ENCODE measurements around the gene SLC6A18.
"Not testable (repeated sequence)": the region's sequence is repeated elsewhere in the genome, so short reads cannot be mapped to it uniquely, and the experiment has no call there.

The SLC6A18 gene

GRCh38 chr5:1246711-1247431 is 21.7 kb downstream of the SLC6A18 start:
- in situ Hi-C loops (cut with HindIII; ENCODE audit: low sequenced_read_pairs), result no loop called here

- in situ Hi-C loops (cut with HindIII; ENCODE audit: low sequenced_read_pairs), result no loop called here
These were observed 22.6 kb downstream of the SLC6A18 start for GRCh38 chr5:1247811-1248210.

GRCh38 chr5:1249366-1250280 is 24.4 kb downstream of the SLC6A18 start:
- in situ Hi-C loops (cut with HindIII; ENCODE audit: low sequenced_read_pairs), result no loop called here

DNA sequence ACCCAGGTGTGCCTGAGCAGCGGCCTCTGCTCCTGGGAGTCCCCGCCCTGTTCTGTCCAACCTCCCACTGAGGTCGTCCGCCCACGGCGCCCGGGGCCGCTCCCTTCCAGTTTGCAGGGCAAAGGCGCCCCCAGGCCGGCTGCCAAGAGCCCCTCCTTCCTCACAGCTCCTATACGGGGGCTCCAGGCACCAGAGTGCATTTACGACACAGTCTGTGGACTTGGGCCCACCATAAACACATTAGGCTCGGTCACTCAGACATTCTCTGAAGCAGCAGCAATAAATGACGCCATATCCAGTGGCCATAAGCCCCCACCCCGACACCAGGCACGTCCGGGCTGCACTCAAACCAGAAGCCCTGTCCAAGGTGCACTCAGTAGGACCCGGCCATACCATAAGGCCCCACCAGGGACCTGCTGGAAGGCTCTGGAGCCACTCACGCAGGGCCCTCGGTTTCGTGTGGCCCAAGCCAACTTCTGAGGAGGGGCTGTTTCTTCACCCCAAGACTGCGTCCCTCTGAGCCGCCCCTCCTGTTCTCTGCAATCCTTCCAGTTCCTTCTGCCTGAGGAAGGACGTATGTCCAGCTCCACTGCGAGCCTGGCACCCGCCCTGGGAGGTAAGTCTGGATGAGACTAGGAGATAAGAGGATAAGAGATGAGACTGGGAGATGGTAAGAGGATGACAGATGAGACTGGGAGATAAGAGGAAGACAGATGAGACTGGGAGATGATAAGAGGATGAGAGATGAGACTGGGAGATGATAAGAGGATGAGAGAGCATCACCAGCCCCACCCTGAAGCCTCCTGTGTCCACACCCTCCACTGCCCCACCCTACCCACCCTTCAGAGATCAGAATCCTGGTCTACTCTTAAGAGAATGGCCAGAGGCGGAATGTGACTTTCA is 26.7 kb downstream of the SLC6A18 start:
- in situ Hi-C loops (cut with HindIII; ENCODE audit: low sequenced_read_pairs), result no loop called here

DNA sequence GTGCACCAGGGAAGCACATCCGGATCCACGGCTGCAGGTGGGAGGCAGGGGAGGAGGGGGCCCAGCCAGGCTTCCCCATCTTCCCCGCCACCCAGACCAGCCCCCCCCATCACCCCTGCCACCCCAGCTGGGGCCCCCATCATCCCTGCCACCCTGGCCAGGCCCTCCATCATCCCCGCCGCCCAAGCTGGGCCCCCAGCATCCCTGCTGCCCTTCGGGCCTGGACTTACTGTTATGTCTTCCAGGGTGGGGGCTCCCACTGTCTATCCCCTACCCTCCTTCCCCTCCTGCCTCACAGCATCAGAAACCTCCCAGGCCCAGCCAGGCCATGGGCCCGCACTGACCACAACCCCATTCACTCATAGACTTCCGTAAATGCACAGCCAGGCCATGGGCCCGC is 27.5 kb downstream of the SLC6A18 start:
- in situ Hi-C loops (cut with HindIII; ENCODE audit: low sequenced_read_pairs), result no loop called here

- in situ Hi-C loops (cut with HindIII; ENCODE audit: low sequenced_read_pairs), result no loop called here
These were observed 28.4 kb downstream of the SLC6A18 start for GRCh38 chr5:1253456-1254105.

DNA sequence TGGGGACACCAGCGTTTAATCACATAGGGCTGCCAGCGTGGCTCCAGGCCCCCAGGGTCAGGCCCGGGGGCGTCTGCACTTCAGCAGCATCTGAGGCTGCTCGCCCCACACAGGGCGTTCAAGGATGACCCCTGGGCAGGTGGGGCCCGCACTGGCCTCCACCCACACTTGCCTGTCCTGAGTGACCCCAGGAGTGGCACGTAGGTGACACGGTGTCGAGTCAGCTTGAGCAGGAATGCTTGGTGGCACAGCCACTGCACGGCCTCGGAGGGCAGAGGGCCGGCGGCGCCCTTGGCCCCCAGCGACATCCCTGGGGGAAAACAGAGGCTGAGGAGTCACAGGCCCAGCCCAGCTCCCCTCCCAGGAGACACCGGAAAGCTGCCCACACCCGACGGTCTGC is 29.0 kb downstream of the SLC6A18 start:
- in situ Hi-C loops (cut with HindIII; ENCODE audit: low sequenced_read_pairs), result no loop called here

- in situ Hi-C loops (cut with HindIII; ENCODE audit: low sequenced_read_pairs), result no loop called here
These were observed 29.9 kb downstream of the SLC6A18 start for GRCh38 chr5:1255081-1255561.

GRCh38 chr5:1256776-1257175 is 31.6 kb downstream of the SLC6A18 start:
- in situ Hi-C loops (cut with HindIII; ENCODE audit: low sequenced_read_pairs), result no loop called here

DNA sequence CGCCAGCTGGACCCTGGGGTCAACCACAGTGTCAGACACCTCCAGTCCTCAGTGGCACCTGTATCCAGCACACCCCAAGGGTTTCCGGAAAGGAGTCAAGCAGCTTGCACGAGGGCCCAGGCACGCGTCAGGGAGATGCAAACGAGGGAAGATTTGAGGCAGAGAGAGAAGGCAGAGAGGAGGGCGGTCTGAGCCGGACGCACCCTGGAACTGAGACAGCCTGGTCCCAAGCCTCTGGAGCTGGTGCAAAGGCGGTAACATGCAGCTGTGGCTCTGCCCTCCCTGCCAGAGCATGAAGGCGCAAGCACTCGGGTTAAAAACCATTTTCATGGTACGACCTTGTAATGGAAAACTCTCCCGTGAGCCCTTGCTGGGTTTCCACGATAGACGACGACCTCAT is 32.2 kb downstream of the SLC6A18 start:
- in situ Hi-C loops (cut with HindIII; ENCODE audit: low sequenced_read_pairs), result no loop called here

- in situ Hi-C loops (cut with HindIII; ENCODE audit: low sequenced_read_pairs), result no loop called here
These were observed 32.7 kb downstream of the SLC6A18 start for GRCh38 chr5:1257841-1258240.

GRCh38 chr5:1259806-1260480 is 34.8 kb downstream of the SLC6A18 start:
- in situ Hi-C loops (cut with HindIII; ENCODE audit: low sequenced_read_pairs), result no loop called here

DNA sequence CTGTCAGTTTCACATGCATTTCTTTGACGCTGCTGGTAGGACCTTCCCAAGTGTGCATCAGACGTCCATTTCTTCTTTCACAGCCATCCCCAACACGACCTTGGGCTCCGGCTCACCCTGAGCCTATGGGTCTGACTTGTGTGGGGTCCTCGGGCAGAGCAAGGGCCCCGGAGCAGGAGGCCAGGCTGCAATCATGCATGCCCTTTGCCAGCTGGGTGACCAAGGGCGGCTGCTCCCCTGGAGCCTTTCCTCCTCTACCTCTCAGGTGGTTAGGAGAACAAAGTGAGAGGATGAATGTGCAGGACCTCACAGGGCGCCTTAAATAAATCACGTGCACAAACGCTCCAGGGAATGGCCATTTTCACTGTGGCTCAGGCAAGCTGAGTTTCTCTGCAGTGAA is 36.5 kb downstream of the SLC6A18 start:
- in situ Hi-C loops (cut with HindIII; ENCODE audit: low sequenced_read_pairs), result no loop called here

- in situ Hi-C loops (cut with HindIII; ENCODE audit: low sequenced_read_pairs), result no loop called here
These were observed 37.2 kb downstream of the SLC6A18 start for GRCh38 chr5:1262381-1262780.

DNA sequence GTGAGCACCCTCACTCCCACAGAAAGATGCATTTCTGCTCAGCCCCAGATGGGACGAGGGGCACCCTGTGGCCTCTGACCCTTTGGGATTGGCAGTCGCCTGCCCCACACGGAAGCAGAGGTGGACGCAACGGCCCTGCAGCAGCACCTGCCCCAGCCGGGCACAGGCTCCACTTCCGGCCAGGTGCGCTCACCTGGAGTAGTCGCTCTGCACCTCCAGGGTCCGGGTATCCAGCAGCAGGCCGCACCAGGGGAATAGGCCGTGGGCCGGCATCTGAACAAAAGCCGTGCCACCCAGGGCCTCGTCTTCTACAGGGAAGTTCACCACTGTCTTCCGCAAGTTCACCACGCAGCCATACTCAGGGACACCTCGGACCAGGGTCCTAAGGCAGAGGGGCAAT is 39.0 kb downstream of the SLC6A18 start:
- in situ Hi-C loops (cut with HindIII; ENCODE audit: low sequenced_read_pairs), result no loop called here

- in situ Hi-C loops (cut with HindIII; ENCODE audit: low sequenced_read_pairs), result no loop called here
These were observed 39.8 kb downstream of the SLC6A18 start for GRCh38 chr5:1265026-1265425.

DNA sequence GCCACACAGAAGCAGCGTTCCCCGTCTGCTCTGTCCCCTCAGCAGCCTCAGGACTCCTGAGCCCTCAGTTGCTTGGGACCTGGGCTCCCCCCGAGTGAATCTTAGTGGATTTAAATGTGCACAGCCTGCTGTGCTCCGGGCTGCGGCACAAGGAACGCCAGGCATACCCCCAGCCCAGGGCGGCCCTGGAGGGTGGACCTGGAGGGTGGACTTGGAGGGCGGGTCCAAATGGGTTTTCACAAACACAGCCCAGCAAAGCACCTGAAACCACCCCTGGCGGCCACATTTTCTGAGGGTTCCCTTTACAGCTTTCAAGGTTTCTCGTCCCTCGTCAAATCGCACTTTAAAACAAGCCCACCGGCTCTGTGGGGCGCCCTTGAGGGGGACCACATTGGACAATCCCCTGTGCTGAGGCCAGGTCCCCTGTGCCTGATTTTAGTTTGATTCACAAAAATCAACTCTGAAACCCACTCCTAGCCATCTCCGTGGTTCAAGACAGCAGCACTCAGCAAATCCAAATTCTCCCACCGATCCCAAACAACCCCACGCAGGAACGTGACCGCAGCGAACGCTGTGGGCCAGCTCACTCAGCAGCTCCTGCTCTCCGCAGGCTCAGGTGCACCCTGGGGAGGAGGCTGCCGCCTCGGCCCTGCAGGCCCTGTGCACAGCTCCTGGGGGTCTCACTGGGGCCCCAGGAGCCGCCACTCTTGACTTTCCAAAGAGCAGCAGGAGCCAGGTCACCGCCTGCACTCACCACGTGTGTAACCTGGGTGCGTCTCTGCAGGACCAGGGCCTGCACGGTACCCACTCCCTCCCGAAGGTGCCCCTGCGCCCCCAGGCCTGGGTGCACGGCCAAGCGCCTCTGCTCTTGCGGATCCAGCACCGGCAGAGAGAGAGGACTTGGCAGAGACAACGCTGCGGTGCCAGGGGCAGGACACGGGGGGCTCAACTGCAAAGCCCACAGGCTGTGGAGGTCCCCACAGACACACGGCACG is 40.6 kb downstream of the SLC6A18 start:
- in situ Hi-C loops (cut with HindIII; ENCODE audit: low sequenced_read_pairs), result no loop called here

DNA sequence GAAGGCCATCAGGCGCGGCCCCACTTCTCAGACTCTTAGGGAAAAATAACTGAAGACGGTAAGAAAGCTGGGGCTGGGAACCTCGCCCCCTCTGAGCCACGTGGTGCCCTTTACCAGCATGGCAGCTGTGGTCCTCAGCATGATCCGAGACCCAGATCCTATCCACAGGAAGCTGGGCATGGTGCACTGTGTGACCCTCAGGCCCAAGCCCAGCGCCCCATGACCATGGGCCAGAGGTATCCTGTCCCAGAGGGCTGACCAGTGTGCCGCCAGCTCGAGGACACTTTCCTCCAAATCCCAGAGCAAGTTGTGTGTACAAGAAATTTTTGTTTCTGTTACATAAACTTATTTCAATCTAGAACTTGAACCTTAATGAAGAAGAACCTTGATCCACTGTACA is 41.6 kb downstream of the SLC6A18 start:
- in situ Hi-C loops (cut with HindIII; ENCODE audit: low sequenced_read_pairs), result no loop called here

GRCh38 chr5:1267464-1267863 is 42.3 kb downstream of the SLC6A18 start:
- in situ Hi-C loops (cut with HindIII; ENCODE audit: low sequenced_read_pairs), result not testable (repeated sequence)

Data from endothelial cell of hepatic sinusoid (primary cell).